Bone marrow (tissue), 2 donors: ENCODE results near the gene NUP205.
A peak's percentile ranks its signal among the peaks of the same experiment; 100 is the strongest.

ENCODE experiments used
- DNase-seq, 2 donors: peaks; one replicate each; lab custom pipeline; 2025; lab: John Stamatoyannopoulos, UW

Gene NUP205

GRCh38 chr7:135550196-135550595, 7.5 kb upstream of the NUP205 start:
- DNase-seq, result no peak

- DNase-seq, result no peak
Measured at GRCh38 chr7:135552148-135552547, 5.6 kb upstream of the NUP205 start.

GRCh38 chr7:135553346-135553745, 4.4 kb upstream of the NUP205 start:
- DNase-seq, result no peak

GRCh38 chr7:135558337-135558767, 635 bp downstream of the NUP205 start:
- peak; percentile 25 to 61 for DNase-seq

GRCh38 chr7:135558881-135559280, 1.2 kb downstream of the NUP205 start:
- DNase-seq, result no peak

- DNase-seq, result no peak
Measured at GRCh38 chr7:135560631-135561030, 2.9 kb downstream of the NUP205 start.

- DNase-seq, result no peak
Measured at GRCh38 chr7:135562720-135563119, 5.0 kb downstream of the NUP205 start.

GRCh38 chr7:135571834-135572233, 14.1 kb downstream of the NUP205 start:
- no peak for DNase-seq

GRCh38 chr7:135573541-135573940, 15.8 kb downstream of the NUP205 start:
- no peak for DNase-seq

- no peak for DNase-seq
Measured at GRCh38 chr7:135575296-135575695, 17.6 kb downstream of the NUP205 start.

GRCh38 chr7:135578569-135578968, 20.9 kb downstream of the NUP205 start:
- DNase-seq, result no peak

- no peak for DNase-seq
Measured at GRCh38 chr7:135584362-135585353, 26.9 kb downstream of the NUP205 start.

- DNase-seq, result no peak
Measured at GRCh38 chr7:135597181-135597925, 39.6 kb downstream of the NUP205 start.

- DNase-seq, result no peak
Measured at GRCh38 chr7:135597926-135598305, 40.2 kb downstream of the NUP205 start.

- DNase-seq, result no peak
Measured at GRCh38 chr7:135599471-135599870, 41.8 kb downstream of the NUP205 start.

- no peak for DNase-seq
Measured at GRCh38 chr7:135600226-135600625, 42.5 kb downstream of the NUP205 start.

- no peak for DNase-seq
Measured at GRCh38 chr7:135601182-135601581, 43.5 kb downstream of the NUP205 start.

GRCh38 chr7:135602304-135602703, 44.6 kb downstream of the NUP205 start:
- no peak for DNase-seq

- no peak for DNase-seq
Measured at GRCh38 chr7:135616136-135616535, 58.4 kb downstream of the NUP205 start.

- no peak for DNase-seq
Measured at GRCh38 chr7:135617781-135618180, 60.1 kb downstream of the NUP205 start.

GRCh38 chr7:135618510-135618909, 60.8 kb downstream of the NUP205 start:
- no peak for DNase-seq

GRCh38 chr7:135620447-135620846, 62.7 kb downstream of the NUP205 start:
- no peak for DNase-seq
